Measurements from ENCODE around the gene SLC16A1.
"Not testable (repeated sequence)": the region's sequence is repeated elsewhere in the genome, so short reads cannot be mapped to it uniquely, and the experiment has no call there.

The SLC16A1 gene

GRCh38 chr1:112923234-112923958 is 32.6 kb downstream of the SLC16A1 start:
- DNase-seq, result no peak

GRCh38 chr1:112911506-112912220 is 44.3 kb downstream of the SLC16A1 start:
- DNase-seq, result no peak

- DNase-seq, result no peak
These were observed 46.1 kb downstream of the SLC16A1 start for GRCh38 chr1:112909847-112910246.

- DNase-seq, result no peak
These were observed 49.8 kb downstream of the SLC16A1 start for GRCh38 chr1:112906150-112906698.

GRCh38 chr1:112905395-112906149 is 50.4 kb downstream of the SLC16A1 start:
- no peak for DNase-seq

- no peak for DNase-seq
These were observed 51.1 kb downstream of the SLC16A1 start for GRCh38 chr1:112904831-112905261.

- no peak for DNase-seq
These were observed 51.7 kb downstream of the SLC16A1 start for GRCh38 chr1:112904071-112904830.

GRCh38 chr1:112902221-112902620 is 53.8 kb downstream of the SLC16A1 start:
- no peak for DNase-seq

GRCh38 chr1:112901387-112901786 is 54.6 kb downstream of the SLC16A1 start:
- DNase-seq, result no peak

GRCh38 chr1:112896783-112897182 is 59.2 kb downstream of the SLC16A1 start:
- no peak for DNase-seq

GRCh38 chr1:112894561-112895011 is 61.4 kb downstream of the SLC16A1 start:
- no peak for DNase-seq

GRCh38 chr1:112894010-112894292 is 62.0 kb downstream of the SLC16A1 start:
- no peak for DNase-seq

- no peak for DNase-seq
These were observed 62.5 kb downstream of the SLC16A1 start for GRCh38 chr1:112893288-112894009.

GRCh38 chr1:112889906-112890305 is 66.1 kb downstream of the SLC16A1 start:
- DNase-seq, result not testable (repeated sequence)

- DNase-seq, result no peak
These were observed 66.8 kb downstream of the SLC16A1 start for GRCh38 chr1:112889052-112889768.

GRCh38 chr1:112888630-112889029 is 67.4 kb downstream of the SLC16A1 start:
- no peak for DNase-seq

- no peak for DNase-seq
These were observed 68.3 kb downstream of the SLC16A1 start for GRCh38 chr1:112887599-112888283.

- not testable (repeated sequence) for DNase-seq
These were observed 71.0 kb downstream of the SLC16A1 start for GRCh38 chr1:112884996-112885395.

GRCh38 chr1:112882271-112882744 is 73.7 kb downstream of the SLC16A1 start:
- DNase-seq, result no peak

- no peak for DNase-seq
These were observed 74.3 kb downstream of the SLC16A1 start for GRCh38 chr1:112881742-112882127.

- no peak for DNase-seq
These were observed 76.2 kb downstream of the SLC16A1 start for GRCh38 chr1:112879834-112880233.
